ENCODE results near the gene CBX6.

DNA sequence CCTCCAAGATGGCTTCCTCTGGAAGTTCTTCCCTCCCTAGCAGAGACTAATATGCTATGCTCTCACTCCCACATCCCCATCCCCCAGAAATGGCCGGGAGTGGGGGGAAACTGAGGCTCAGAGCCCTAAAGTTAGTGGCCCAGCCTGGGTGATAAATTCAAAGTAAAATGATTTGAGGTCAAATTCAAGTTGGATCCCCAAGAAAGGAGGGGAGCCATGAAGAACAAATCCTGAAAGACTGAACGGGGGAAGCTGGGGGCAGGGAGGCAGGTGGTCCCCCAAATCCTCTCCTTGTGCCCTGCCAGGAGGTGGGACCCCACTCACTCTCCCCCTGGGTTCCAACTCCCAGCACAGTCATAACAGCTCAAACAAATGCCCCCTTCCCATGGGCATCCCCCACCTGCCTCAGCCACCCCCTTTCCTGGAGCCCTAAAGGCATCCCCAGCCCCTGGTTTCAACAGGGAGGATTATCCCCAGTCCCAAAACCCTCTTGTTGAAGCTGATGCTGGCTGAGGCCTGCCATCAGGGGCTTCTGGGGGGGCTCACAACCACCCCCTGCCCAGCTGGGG lies 1.1 kb downstream of the CBX6 start:
- TF ChIP-seq, protein P1, sequence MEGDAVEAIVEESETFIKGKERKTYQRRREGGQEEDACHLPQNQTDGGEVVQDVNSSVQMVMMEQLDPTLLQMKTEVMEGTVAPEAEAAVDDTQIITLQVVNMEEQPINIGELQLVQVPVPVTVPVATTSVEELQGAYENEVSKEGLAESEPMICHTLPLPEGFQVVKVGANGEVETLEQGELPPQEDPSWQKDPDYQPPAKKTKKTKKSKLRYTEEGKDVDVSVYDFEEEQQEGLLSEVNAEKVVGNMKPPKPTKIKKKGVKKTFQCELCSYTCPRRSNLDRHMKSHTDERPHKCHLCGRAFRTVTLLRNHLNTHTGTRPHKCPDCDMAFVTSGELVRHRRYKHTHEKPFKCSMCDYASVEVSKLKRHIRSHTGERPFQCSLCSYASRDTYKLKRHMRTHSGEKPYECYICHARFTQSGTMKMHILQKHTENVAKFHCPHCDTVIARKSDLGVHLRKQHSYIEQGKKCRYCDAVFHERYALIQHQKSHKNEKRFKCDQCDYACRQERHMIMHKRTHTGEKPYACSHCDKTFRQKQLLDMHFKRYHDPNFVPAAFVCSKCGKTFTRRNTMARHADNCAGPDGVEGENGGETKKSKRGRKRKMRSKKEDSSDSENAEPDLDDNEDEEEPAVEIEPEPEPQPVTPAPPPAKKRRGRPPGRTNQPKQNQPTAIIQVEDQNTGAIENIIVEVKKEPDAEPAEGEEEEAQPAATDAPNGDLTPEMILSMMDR (IDR thresholded peaks at IDR 0.05; ENCODE audit: low read depth, low read length) = no peak
- no peak for TF ChIP-seq POLR2A (IDR thresholded peaks at IDR 0.05; ENCODE audit: extremely low read depth, insufficient read length)
- TF ChIP-seq MYC (IDR thresholded peaks at IDR 0.05; ENCODE audit: low read depth, low read length) = no peak
- TF ChIP-seq, protein P2, sequence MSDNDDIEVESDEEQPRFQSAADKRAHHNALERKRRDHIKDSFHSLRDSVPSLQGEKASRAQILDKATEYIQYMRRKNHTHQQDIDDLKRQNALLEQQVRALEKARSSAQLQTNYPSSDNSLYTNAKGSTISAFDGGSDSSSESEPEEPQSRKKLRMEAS (IDR thresholded peaks at IDR 0.05; ENCODE audit: low read depth, low read length) = no peak
